ENCODE data around the gene BMPER.

BMPER gene

DNA sequence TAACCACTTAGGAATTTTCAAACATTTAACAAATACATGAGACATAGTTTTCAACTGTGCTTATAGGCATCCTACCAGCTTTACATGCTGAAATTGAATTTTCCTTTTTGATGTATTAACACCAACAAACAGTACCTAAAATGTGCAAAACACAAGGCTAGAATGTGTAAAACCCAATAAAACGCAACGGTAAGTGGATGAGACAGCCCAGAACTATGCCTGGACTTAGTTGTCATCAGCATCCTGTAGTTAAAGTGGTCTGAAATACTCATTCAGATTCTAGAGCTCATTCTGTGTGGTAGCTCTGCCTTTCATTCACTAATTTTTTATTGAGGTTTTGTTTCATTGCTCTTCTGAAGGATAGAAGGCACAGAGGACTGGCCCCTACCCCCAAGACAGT is 137.1 kb downstream of the BMPER start:
- DNase-seq (ENCODE audit: low read depth), result no peak
- H3K4me3 ChIP-seq (ENCODE audit: low read length), result no peak overlapping the region
- TF ChIP-seq, protein P1, sequence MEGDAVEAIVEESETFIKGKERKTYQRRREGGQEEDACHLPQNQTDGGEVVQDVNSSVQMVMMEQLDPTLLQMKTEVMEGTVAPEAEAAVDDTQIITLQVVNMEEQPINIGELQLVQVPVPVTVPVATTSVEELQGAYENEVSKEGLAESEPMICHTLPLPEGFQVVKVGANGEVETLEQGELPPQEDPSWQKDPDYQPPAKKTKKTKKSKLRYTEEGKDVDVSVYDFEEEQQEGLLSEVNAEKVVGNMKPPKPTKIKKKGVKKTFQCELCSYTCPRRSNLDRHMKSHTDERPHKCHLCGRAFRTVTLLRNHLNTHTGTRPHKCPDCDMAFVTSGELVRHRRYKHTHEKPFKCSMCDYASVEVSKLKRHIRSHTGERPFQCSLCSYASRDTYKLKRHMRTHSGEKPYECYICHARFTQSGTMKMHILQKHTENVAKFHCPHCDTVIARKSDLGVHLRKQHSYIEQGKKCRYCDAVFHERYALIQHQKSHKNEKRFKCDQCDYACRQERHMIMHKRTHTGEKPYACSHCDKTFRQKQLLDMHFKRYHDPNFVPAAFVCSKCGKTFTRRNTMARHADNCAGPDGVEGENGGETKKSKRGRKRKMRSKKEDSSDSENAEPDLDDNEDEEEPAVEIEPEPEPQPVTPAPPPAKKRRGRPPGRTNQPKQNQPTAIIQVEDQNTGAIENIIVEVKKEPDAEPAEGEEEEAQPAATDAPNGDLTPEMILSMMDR (IDR thresholded peaks at IDR 0.05; ENCODE audit: insufficient read depth, low read depth, low read length, missing control alignments), result no peak

DNA sequence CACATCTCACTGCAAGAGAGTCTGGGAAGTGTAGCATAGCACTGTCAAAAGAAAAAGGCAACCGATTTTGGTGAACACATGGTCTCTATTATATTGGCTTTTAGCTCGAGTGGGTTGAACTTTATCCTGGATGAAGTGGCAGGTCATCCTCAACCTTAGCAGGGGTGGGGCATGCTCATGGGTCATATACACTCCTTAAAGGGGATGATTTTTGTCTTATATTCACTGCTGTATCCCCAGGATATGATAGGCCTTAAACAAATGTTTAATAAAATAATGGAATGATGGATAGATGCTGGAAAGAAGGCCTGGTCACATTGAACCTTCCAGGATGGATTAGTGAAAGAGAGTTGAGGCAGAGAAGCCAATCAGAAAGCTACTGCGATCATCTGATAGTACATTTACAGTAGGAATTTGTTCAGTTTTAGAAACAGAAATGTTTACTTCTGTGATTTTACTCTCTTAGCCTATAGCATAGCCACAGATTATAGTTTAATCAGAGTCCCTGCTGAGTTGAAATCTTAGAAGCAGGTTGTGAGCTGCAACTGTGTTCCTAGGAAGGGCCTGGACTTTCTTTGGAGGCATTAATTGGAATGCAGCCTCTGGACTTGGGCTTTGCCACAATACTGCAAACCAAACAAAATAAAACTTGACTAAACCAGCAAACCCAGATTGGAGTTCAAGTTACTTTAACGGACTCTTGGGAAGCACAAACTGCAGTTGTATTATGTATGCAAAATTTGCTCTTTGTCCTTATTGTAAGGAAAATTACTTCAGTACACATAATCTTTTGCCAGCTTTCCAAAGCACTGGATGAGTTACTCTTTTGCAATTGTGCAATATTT is 138.3 kb downstream of the BMPER start:
- no peak overlapping the region for H3K4me3 ChIP-seq (ENCODE audit: low read length)
- no peak for DNase-seq (ENCODE audit: low read depth)
- TF ChIP-seq, protein P1 (IDR thresholded peaks at IDR 0.05; ENCODE audit: insufficient read depth, low read depth, low read length, missing control alignments), result no peak

DNA sequence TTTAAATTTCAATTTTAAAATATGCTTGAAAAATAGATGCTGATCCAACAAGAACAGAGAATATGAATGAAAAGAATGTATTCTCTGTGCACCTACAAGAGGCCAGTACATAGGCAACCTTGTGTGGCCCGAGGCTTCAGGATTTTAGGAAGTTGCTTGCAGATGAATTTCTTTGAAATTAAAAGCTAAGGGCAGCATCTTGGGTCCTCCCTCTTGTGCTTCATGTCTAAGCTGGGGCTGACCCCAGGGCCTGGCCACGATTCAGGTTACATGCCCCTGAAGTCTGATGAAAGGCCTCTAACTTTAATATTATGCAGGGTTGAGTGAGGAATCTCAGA is 138.9 kb downstream of the BMPER start:
- no peak overlapping the region for H3K4me3 ChIP-seq (ENCODE audit: low read length)
- TF ChIP-seq, protein P1 (IDR thresholded peaks at IDR 0.05; ENCODE audit: insufficient read depth, low read depth, low read length, missing control alignments), result no peak
- DNase-seq (ENCODE audit: low read depth), result no peak

DNA sequence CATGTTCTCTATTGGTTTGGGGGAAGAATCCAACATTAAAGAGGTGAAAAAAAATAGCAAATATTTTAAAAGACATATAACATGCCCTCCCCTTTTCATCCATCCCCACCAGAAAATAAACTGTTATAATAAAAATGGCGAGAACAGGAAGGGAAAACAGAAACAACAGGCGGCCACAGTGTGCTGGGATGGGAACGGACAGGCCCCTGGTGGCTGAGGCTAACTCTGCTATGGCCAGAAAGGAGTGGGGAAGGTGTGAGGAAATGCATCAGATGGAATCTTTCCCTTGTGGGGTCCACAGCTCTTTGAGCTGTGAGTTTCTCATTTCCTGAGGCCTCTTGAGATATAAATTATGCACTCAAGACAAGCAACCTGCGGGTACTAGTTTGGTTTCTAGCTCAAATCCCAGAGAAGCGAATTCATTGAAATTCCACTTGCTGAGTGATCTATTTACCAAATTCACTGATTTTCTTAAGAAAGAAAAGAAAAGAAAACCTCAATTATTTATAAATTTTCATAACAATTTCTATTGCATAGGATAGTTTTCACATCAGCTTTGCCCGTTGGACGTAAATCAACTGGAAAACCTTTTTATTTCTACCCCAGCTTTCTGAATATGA is 139.5 kb downstream of the BMPER start:
- DNase-seq (ENCODE audit: low read depth), result no peak
- H3K4me3 ChIP-seq (ENCODE audit: low read length), result no peak overlapping the region
- TF ChIP-seq, protein P1 (IDR thresholded peaks at IDR 0.05; ENCODE audit: insufficient read depth, low read depth, low read length, missing control alignments), result no peak

GRCh38 chr7:34048445-34048844 is 143.1 kb downstream of the BMPER start:
- no peak for DNase-seq (ENCODE audit: low read depth)
- H3K4me3 ChIP-seq (ENCODE audit: low read length), result no peak overlapping the region
- TF ChIP-seq, protein P1 (IDR thresholded peaks at IDR 0.05; ENCODE audit: insufficient read depth, low read depth, low read length, missing control alignments), result no peak

- no peak for DNase-seq (ENCODE audit: low read depth)
- H3K4me3 ChIP-seq (ENCODE audit: low read length), result no peak overlapping the region
- TF ChIP-seq, protein P1 (IDR thresholded peaks at IDR 0.05; ENCODE audit: insufficient read depth, low read depth, low read length, missing control alignments), result no peak
Observed at GRCh38 chr7:34054075-34054474, 148.7 kb downstream of the BMPER start.
